Measurements from ENCODE around the gene INHBA.

The INHBA gene

DNA sequence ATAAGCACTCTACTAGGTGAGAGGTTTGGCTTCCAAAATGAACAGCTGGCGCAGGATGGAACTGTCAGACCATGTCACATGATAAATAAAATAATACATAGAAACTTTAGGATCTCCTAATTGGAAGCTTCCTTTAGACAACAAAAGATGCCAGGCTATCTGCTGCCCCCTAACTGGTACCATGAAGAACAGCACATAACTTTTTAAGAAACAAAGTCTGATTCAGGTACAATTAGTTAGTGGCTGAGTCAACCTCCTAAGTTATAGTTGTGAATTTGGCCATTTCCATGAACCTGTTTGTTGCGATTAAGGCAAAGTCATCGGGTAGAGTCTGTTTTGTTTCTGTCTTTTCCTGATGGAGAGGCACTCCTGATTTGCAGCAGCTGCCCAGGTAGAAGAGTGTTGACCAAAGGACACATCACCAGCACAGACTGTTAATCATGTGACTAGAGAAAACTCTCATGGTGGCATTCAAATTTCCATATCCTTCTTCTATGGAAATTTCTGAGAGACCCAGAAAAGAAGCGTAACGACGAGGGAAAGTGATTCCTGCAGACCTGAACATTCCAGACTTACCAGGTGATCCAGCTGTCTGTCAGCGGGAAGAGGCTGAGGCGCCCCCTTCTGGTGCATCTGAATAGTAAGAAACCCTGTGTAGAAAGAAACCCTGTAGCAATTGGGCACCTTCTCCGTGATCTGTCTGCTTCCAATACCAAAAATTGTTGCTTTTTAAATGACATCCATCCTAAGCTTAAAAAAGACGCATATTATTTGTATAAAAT is 8.6 kb upstream of the INHBA start:
- in situ Hi-C loops (cut with MboI; ENCODE audit: low sequenced_read_pairs), result no loop called here

DNA sequence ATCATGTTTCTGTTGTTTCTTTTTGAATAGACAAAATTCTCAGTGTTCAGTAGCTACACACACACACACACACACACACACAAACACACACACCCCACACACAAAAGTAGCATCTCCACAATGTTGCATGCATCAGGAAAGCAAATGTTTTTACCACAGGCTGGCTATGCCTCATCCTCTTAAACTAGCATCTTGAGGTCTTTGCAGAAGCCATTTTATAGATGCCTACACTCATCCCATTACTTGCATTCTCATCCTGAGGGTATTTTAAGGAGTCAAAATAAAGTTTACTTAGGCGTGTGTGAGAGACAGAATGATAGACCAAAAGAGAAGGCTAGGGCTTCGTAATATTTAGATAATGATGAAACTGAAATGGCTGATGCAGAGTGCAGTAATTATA is 7.9 kb upstream of the INHBA start:
- in situ Hi-C loops (cut with MboI; ENCODE audit: low sequenced_read_pairs), result no loop called here

DNA sequence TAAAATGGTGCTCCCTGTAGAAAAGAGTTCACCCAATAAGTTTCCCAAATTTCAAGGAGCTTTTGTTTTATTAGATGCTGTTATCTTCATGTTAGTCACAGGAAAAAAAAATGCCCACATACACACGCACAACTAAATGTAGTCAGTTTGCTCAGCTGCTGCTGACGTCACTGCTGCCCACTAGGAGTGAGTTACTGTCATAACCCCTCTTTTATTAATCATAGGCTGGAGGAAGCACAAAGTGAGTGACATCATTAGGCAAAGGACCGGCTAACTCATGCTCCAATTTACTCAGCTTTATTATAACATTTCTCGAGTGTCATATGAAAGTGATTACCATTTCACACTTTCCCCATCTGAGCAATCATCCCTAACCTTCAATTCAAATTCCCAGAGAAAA is 6.7 kb upstream of the INHBA start:
- in situ Hi-C loops (cut with MboI; ENCODE audit: low sequenced_read_pairs), result no loop called here

DNA sequence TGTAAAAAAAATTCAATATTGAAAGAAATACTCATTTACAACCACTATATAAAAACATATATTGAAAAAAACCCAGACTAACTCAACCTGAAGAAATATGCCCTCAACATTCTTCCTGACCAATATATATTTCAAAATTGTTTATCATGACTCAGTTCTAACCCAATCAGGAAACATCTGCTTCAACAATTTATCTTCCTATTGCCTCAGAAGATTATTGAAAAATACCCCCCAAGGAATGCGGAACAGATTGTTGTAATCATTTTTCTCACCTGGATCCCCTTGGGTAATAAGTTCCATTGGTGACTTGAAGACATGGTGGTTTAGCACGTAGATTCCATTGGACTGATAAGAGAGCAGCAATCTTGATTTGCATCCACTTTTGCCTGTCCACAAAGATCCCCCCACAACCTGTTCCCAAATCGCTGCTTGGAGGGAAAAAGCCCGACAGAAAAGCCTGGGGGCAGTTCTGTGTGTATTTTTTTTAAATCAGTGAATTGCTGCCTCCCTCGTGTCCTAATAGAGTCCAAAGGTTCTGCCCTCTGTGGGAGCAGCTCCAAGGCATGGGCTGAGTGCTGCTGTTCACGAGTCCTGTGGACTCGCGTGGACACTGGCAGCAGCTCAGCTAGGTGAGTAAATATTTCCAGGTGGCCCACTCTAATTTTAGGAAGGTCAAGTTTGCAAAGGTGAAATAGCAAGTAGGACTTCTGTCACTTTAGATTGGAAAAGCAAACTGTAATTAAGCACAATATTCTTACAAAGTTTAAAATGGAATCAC is 5.9 kb upstream of the INHBA start:
- in situ Hi-C loops (cut with MboI; ENCODE audit: low sequenced_read_pairs), result no loop called here

DNA sequence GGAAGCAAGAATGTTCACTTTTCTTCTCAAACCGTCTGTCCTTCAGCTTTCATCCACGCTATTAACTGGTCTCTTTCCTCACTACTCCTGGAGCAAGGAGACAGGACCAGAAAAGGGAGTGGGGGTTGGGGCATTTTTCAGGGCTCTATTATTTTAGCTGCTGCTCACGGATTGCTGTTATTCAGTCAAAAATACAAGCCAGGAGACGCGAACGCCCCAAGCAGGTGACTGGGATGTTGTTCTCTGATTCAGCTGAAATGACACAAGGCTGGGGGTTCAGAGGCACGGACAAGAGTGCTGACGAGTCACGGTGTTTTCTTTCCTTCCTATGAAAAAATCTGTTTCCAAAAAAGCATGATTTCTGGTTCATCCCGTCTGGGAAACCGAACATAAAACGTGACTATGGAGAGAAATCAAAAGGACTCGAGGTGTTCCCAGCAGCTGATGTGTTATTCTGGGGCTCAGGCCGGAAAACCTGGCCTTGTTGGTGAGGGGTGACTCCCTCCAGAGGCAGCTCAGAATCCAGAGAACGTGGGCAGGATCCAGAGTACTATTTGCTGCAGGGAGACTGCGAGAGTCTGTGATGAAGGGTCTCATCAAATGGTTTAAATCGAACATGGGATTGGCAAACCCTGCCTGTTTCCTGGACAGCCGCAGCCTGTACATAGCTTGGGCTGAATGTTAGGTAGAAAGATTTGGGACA is 3.5 kb upstream of the INHBA start:
- in situ Hi-C loops (cut with MboI; ENCODE audit: low sequenced_read_pairs), result no loop called here

DNA sequence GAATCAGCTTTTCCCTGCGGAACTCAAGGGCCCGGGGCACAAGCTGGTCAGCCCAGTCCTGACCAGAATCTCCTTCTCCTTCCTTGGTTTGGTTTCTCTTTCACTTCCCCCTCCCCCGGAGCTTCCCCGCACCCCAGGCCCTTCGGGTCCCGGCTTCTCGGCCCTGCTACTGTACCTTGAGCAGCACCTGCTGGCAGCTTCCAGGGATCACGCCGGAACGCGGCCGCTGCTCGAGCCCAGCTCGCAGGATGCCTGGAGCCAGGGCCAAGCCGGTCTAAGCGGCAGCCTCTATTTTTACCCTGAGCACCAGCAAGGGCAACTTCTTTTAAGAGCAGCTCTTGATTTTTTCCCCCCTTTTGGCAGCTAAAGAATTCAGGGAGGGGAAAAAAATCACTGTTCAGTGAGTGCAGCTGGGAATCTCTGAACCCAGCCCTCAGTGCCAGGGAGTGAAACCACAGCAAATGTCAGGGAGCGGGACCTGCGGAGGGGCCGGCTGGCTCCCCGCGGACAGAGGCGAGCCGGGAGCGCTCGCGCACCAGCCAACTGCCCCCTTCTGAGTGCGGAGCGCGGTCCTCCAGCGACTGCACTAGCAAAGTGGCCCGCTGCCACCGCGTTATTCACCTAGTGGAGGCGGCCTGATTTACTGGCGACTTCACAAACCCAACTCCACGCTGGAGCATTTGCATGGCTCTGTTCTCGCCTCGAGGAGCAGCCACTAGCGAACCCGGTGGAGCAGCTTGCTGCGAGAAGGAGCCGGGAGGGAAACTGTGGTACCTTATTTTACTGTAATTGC is 2.4 kb upstream of the INHBA start:
- in situ Hi-C loops (cut with MboI; ENCODE audit: low sequenced_read_pairs), result no loop called here

DNA sequence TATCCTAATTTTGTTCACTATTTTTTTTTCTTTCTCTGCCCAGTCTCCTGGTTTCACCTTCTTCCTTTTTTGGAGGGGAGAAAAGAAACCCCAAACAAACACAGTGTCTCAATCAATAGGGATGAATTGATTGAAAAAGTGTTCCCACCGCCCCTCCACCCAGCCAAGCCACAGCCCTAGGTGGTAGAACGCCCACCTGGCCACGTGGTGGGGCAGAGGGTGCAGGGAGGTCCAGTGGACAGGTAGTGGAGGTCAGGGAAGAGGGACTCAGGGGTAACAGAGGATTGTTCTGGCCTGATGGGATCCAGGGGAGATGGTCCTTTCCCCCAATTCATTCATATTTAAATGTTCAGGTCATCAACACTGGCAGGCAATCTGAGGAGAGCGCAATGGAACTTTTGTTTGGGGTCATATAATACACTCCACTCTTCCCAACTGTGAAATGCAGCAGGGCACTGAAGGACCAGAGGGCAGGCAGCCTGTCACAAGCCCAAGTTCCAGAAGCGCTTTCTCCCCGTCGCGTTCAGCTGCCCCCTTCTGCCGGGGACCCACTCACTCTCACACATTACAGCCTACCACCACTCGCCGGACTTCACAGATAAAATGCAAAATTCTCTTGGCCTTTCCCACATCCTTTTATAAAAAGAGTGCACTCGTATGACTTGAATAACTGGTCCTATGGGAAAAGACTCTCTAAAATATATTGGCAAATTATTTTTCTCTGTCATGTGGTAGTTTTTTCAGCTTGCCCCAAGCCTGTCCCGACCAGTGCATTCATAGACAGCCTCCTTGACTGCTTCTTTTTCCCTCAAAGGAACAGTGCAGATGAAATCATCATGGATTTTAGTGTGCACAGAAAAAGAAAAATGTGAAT is 1.6 kb downstream of the INHBA start:
- in situ Hi-C loops (cut with MboI; ENCODE audit: low sequenced_read_pairs), result no loop called here

DNA sequence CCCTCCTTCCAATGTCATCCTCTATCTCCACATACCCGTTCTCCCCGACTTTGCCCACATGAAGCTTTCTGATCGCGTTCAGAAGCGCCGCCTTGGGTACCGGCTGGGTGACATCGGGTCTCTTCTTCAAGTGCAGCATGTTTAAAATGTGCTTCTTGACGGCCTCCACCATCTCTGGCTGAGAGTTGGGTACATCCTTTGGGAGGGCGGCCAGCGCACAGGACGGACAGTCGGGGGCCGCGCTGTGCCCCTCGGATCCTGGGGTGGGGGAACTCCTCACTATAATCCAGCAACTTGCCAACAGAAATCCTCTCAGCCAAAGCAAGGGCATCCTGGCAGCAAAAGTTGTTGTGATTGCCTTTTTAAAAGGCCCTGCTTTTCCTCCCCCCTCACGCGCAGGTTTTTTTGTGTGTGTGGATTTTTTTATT is 2.8 kb downstream of the INHBA start:
- in situ Hi-C loops (cut with MboI; ENCODE audit: low sequenced_read_pairs), result no loop called here

DNA sequence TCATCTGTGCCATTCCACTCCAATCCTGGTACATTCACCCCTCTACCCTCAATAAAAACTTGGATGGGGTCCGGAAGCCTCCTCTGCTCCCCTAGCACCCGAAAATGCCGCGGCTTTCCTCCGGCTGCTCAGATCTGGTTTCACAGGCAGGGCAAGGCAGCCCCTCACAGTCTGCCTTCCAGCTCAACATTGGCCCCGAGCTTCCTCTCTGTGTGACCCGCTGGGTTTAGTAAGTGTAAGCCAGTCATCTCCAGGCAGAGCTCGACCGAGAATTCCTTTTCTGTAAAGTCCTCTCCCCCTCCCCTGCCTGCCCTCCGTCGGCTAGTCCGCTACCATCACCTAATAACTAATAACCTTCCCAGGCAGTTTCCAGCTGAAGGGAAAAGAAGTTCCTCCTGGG is 3.4 kb downstream of the INHBA start:
- in situ Hi-C loops (cut with MboI; ENCODE audit: low sequenced_read_pairs), result no loop called here

DNA sequence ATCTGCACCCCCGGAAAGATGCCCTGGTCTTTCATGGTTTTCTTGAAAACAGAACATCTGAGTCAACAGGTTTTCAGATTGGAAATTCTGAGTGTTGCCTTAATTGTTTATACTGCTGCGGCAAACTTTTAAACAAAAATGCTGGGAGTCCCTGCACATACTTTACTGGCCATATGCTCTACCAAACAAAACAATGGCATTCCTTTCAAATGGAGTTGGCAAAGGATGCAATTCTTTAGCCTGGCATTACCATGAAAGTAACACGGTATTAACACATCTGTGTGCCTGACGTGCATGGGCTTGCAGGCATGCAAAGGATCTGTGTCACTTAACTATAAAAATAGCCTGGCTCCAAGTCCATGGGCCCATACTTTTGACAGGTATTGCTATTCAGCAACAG is 4.2 kb downstream of the INHBA start:
- in situ Hi-C loops (cut with MboI; ENCODE audit: low sequenced_read_pairs), result no loop called here

DNA sequence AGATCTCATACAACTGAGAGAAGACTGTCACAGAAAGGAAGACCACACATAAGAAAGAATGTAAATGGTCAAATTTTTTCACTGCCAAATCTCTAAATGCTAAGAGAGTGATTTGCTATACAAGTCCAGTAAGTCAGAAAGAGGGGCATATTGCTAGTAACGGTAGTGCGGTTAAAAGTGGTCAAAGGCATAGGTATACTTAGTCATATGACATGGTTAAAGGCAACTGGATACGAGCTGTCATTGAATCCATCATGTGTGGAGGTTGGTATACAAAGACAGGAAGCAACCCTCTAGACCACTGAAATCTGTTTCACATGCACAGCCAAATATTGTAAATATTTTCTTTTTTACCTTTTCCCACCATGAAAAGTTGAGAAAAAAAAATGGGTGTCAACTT is 4.8 kb downstream of the INHBA start:
- in situ Hi-C loops (cut with MboI; ENCODE audit: low sequenced_read_pairs), result no loop called here

DNA sequence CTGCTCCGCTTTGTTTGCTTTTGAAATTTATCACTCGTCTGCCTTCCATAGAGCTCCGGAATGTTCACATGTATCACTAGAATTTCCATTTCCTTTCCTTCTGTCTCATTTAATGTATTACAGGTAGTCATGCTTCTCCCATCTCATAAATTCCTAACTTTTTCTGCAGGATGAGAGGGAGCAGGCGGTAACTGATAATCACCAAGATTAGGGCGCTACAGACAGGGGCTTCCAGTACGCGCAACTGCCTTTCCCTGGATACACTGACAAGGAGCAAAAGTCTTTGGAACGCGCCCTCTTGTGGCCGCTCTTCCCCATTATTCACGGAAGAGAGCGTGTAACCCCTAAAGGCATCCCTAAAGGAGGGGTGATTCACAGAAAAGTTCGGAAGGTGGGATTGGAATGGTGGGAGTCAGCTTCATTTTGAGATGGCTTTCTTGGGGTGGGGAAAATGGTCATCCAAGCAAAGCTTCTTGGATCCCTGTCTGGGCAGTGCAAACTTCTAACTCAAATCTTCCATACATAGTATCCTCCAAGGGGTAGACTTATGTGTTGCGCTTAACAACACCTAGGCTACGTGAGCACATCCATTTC is 6.5 kb downstream of the INHBA start:
- in situ Hi-C loops (cut with MboI; ENCODE audit: low sequenced_read_pairs), result no loop called here

DNA sequence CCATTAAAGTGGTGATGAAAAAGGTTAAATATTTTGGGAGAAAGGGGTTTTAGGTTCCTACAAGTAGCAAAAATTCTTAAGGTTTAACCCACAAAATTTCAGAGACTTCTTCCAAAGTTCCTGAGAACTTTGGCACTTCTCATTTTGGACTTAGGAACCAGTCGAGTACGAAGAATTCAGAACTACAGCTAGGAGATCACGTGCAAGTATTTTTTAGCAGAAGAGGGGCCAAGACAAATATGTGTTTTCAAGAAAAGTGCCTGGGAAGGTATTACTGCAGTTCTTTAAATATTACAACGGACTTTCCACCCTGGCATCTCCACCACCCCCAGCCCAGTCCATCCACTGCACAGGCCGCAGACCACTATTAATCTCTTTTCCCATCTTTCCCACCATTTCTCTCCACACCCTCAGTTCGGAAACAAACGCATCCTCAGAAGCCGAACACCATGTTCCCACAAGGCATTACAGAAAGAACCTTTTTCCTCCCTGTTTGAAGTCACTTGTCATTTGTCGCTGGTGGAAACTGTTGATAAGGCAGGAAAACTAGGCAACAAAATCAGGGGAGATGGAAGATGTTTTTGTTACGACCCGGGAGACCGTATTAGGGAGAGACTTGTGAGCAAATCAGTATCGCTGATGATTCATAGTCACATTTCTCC is 7.1 kb downstream of the INHBA start:
- in situ Hi-C loops (cut with MboI; ENCODE audit: low sequenced_read_pairs), result no loop called here

DNA sequence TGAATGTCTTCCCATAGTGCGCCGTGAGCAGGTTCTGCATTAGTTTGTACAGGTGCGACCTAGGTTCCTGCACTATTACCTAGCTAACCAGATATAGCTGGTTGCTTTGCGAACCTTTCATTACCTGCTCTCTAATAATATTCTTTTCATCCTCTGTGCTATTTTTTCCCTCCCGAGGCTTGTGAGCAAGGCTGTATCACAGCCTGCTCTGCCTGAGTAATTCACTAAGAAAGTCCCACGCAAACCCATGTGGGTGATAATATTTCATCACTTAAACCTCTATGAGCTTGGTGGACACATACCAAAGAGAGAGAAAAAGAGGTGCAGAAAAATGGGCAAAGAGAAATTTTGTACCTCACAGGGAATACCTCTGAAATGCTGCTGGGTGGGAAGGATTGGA is 8.4 kb downstream of the INHBA start:
- in situ Hi-C loops (cut with MboI; ENCODE audit: low sequenced_read_pairs), result no loop called here

DNA sequence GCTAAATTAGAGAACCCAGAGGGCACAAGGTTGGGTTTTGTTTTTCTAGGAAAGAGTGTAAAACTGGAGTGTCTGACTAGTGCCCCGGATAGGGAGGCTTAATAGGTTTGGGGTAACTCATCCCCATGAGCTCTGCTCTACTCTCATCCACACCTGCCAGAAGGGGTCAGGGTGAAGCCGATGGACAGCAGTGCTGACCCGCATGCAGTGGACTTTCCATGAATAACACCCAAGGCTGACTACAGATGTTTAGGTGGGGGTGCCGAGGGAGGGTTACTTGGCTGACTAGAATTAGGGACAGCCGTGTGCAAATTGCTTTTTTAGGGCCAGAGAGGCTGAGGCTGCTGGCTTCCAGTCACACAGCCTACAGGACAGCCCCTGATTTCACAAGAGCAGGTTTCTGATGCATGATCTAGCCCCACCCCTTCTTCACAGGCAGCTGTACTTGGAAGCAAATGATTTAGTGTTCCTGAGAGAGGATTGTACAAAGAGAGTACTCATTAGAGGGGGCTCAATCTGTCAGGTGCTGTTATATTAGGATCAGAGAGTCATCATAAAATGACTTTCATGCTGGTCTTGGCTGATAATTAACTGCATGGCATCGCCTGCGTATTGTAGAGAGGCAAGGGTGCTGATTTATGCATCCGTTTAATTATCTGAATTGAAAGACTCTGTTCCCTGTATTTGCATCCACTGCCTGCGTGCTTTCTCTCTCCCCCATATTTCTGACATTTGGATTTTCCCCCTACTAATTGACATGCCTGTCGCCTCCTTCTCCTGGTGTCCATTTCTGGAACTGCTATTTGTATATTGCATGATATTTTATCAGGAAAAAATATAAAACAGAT is 9.5 kb downstream of the INHBA start:
- in situ Hi-C loops (cut with MboI; ENCODE audit: low sequenced_read_pairs), result no loop called here

DNA sequence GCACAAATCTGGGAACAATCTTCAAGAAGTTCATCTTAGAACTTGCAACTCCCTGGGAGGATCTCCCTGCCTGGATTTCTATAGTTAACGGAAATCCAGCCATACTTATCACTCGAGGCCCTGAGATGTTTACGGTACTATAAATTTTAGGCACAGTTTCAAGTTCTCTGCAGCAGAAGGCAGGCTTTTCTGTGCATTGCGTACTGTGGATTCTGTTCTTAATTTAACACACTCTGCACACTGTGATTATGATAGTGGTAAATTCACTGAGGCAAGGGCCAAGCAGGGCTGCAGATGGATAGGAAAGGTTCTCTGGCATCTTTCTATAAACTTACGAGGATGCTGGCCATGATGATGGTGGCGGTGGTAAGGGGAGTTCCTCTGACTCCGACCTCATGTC is 10.6 kb downstream of the INHBA start:
- in situ Hi-C loops (cut with MboI; ENCODE audit: low sequenced_read_pairs), result no loop called here

DNA sequence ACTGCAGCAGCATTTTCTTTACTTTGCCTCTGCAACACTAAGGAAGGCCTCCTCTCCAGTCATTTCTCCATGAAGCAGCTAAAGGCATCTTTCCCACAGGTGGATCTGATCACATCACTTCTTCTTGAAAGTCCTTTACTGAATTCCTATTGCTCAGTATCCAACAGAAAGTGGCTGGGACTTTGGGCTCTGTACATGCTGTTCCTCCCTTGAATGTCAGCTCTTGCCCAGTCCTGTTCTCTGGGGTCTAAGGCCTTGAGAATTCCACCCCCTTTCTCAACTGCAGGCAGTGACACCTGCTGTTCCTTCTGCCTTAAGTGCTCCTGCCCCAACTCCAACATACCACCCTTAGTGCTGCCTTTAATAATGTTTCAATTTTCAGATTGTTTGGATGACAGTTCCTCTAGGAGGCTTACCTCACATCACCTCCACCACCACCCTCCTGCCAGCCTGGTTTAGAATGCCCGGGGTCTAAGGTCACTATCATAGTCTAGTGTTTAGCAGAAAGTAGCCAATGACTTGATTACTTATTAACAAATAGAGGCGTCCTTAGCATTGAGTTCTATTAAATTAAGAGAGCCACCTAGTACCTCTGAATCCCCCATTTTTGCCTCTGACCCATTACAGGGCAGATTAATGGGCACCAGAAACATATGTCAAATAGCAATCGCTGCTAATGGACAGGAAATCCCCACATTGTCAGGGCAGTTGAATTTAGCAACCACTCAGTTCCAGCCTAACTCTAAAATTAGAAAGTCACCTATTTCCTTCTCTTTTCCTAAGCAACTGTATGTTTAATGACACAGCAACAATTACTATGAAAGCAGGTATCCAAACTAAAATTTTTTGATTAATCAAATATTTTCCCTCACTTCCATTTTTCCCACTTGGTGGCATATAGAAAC is 11.4 kb downstream of the INHBA start:
- in situ Hi-C loops (cut with MboI; ENCODE audit: low sequenced_read_pairs), result no loop called here

Data from hTERT RPE-1 (cell line).